Activated T-cell treated with anti-CD3 and anti-CD28 coated beads for 1 hour (primary cell): ENCODE data around the gene MAML2.

Source experiments
- DNase-seq: peaks from one replicate; pipeline ENCODE4 v3.0.0-alpha.2; 2020; ENCODE audit warnings: low read depth

The MAML2 gene

DNA sequence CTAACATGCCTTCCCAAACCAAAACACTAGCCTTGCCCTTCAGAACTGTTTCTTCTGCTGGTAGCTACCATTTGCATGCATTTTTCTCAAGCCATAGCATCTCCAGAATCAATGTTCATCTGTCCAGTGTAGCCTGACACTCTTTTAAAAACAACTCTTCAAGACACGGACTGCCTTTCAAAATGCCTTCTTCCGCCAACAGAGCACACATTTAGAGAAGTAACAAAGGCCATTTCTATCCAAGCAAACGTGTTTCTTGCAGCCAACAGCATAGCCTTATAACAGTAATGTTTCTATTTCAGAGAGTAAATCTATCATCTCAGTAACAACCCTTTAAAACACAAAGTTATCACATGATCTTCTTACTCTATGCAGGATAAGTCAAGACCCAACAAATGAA, 275.8 kb downstream of the MAML2 start:
- no peak for DNase-seq

DNA sequence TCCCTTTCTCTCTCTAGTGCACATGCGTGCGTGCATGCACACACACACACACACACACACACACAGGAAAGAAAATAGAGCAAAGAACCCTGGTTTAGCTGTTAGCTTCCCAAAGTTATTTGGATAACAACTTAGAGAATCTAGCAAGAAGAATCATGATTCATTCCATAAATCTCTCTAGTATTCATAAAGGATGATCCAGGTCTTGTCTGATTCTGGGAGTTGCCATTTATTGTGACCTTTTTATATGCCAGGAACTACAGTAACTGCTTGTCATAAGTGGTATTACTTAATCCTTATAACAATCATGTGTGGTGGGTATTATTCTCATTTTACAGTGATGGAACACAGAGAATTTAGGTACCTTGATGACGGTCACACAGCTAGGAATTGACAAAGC, 277.6 kb downstream of the MAML2 start:
- DNase-seq = no peak

DNA sequence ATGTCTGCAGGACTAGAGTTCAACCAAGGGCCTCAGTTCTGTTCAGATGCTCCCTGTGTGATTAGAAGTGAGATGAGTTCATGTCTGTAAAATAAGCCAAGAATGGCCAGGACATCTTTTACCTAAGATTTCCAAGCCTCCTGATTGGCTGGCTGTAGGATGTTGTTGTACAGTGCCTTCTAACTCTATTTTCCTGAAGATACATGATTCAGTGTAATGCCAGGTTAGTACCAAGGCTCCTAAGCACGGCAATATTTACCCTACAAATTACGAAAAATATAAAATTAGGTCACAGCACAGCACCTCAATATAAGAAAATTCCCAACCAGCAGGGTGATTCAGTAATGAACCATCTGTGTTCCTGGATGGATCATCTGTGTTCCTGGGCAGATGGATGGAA, 279.1 kb downstream of the MAML2 start:
- no peak for DNase-seq

DNA sequence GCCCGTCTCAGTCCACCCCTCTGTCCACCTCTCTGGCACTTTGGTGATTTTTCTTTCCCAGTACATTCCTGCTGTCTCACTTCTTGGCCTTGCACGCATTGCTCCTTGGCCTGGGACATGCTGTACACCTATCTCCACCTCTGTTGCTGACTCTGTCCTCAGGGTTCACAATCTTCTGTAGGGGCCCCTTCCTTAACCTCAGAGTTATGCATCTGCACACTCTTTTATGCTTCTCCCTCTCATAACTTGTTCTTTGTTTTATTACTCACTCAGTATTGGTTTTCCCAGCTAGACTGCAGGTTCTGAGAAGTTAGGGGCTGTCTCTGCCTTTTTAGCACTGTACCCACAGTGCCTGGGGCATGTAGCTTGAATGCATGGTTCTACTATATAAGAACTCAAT, 279.9 kb downstream of the MAML2 start:
- DNase-seq = no peak

DNA sequence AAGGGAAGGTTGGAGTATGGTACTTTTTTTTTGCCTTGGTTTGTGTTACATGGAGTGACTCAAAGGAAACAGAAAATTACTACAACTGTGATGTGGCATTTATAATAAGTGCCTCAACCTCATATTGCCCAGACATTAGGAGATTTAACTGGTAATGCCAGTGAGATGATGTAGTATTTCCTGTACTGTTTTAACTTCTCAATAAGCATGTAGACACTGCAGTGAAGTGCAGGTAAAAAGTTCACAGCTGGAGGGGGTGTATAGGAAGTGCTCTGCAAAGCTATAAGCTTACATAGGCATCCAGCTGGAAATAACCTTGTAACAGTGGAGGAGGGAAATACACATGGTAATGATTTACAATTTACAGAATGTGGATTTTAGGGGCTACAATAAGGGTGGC, 280.9 kb downstream of the MAML2 start:
- DNase-seq = no peak

DNA sequence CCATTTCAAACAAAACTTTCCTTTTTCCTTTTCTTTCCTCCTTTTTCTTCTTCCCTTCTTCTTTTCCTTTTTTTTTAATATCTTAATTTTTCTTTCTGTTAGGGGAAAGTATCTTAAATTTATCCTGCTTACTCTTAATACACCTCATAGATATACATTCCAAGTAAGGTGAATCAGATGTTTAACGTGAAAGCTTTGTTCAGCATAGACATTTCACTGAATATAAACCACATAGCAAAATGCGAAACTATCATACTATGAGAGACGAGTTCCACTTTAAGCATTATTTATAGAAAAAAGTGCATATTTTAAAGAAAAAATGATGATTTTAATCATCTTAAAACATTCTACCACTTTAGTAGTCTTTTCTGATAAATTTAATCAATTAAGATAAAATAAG, 281.3 kb downstream of the MAML2 start:
- no peak for DNase-seq

DNA sequence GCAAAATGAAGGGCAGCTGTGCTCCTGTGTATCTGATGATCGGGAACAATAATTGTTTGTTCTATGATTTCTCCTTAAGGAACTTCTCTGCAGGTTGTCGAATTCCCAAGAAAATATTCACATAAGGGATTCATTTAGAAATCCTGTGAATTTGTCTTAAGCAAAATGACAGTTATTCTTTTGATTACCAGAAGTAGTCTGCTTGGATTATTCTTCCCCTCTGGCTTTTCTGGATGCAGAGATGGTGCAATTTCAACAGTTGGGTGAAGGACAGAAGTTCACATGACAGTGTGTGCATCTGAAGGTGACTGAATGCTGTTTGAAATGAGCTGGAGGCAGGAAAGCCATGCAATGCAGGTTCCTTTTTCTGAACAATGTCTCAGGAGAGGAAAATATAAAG, 281.9 kb downstream of the MAML2 start:
- DNase-seq = no peak

DNA sequence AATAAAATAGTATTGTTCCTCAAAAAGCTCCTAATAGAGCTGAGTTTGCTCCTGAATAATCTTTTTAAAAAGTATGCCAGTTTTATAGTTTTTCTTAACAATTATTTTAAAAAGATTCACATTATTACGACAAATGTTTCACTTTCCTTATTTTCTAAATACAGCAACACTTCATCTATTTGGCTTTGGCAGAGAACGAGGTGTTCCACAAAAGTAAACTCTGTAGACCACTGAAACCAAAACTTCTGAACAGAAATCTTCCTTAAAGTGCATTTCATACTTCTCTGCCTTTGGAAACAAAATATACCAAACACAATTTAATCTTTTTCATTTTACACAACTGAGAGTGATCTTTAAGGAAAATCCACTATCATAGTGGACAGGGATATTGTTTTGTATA, 285.5 kb downstream of the MAML2 start:
- DNase-seq = no peak

DNA sequence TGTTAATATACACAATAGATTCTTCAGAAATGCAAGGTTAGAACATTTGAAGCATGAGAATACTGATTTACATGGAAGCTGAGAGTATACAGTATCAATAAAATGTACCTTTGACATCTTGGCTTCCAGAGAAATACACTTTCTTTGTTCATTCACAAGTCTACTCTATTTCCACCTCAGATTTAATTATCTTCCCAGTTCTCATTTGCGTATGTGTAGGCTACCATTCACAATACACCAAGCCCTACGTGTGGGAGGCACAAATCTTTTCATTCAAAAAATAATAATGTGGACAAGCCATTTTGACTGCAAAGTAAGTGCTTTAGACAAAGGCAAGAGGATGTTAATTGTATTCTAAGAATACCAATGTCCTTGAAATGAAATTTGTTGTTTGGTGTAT, 286.4 kb downstream of the MAML2 start:
- DNase-seq = no peak

DNA sequence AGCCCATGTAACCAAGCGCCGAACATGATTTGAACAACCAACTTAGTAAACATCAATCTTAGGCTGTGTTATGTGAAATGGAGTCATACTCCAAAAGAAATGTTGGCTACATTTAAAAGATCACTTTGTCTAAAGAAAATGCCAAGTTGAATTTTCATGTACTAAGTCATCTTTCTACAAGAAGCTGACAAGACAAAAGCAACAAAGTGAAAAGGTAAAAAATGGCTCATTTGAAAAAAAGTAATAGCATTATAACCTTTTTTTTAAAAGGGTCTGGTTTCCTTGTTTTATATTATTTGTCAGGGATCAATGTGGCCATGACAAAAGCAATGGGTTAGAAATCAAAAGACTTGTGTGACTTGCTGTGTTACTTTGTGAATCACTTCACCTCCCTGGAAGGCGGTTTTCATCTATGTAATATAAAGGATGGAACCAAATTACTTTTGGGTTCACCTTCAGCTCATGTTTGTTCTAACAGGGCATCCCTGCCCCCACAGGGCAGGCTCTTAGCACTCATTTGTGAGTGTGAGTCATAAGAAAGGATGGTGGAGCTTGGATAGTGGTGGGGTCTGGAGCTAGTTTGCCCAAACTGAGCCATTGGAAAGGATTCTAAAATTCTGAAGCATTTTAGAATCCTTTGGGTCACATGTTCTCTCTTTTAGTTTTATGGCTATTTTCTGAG, 287.1 kb downstream of the MAML2 start:
- no peak for DNase-seq

DNA sequence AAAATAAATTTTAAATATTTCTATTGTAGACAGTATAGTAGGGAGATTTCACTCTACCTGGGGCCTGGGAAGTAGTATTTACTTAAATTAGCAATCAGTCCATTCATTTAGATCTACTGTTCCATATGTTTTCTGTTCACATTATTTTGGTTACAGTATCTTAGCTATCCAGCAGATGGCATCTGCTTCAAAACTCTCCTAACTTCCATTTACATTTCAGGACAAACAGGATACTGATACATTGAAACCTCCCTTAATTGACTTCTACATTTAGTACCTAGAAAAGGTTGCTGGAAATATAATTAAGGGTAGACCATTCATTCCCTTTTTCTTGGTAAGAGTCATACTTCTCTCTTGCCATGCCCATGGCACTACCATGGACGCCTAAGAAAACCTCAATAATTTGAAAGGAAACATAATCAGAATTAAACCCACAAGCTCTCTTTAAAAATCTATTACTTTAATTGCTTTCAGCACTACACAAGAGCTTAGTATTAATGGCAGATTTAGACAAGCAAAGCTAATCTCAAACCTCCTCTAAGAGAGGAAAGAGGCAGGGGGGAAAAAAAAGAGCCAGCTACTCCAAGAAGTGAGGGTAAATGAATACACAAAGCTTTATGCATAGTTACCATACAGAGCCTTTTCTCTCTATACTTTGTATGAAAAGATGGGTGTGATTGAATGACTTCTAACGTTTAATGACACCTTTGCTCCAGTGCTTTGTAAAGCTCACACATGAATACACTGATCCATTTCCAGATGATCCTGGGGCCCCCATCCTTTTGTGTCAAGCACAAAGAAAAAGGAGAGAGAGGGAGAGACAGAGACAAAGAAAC, 287.9 kb downstream of the MAML2 start:
- no peak for DNase-seq

DNA sequence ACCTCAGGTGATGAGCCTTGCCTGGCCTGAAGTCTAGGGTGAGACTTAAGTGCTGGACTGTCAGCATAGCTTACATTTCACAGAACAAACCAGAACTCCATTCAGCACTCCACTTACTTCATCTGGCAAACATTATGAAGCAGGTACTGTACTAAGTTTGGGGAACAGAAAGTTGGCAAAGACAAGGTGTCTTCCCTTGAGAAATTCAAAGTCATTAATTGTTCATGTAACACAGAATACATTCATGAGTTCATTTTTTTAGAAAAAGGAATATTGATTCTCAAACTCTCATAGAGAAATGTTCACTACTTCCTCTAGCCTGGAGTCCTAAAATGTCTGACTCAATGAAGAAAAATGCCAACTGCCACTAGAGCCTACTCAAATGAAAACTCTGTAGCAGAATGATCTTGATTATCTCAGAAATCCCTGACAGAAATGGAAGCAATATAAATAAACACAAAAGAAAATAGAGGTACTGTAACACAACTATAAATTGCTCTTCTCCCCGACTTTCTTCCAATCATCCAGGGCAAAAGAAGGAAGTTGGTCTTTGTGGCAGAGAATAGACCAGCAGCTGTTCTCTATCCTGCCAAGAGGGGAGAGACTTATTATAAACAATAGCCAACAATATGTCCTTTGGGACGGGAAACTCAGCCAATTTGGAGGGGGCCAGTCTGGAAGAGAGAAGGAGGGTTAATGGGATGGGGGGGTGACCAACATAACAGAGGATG, 289.9 kb downstream of the MAML2 start:
- DNase-seq = no peak

DNA sequence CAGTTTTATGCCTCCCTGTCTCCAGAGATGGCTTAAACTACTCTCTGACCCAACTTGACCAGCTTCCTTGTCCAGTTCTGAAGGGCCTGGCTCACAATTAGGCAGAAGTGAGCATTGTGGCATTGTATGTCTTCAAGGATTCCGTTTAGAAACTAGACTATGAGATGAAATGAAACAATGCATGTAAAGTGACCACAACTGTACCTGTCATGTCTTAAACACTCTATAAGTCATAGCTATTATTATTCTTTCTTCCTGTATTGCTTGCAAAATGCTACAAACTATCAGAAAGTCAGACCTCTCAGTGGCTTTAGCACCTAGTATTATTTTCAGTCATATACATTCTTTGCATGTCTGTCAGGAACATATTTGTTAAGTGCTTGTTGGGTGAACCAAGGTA, 291.2 kb downstream of the MAML2 start:
- DNase-seq = no peak

DNA sequence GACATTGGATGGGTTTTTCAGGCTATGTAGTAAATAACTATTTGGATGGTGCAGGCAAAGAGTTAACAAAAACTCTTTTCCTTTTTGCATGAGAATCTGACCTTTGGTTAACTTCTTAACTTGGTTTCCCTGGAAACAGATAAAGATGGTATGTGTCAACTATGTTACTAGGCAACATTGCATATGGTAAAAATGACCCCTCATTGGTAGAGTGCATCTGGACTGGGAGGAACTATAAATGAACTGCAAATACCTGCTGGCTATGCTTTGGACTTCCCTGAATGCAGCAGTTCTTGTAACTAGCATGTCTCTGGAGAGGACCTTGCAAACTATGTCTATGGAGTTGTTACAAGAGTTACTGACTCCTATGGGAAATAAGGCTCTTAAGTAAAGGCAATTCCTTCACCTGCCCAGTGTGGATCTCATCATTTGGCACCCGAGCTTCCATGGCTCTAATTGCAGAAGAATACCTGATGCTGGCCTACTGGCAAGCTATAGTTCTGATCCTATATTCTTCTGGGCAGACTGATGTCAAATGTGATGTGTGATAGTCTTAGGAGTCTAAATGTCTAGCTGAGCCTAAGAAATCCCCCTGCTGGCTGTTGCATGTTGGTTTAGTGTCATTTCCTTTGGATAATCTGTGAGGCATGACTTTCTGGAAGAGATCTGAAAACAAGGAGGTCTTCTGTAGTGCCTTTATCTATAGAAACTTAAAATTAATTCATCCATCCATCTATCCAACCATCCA, 292.4 kb downstream of the MAML2 start:
- DNase-seq = no peak

DNA sequence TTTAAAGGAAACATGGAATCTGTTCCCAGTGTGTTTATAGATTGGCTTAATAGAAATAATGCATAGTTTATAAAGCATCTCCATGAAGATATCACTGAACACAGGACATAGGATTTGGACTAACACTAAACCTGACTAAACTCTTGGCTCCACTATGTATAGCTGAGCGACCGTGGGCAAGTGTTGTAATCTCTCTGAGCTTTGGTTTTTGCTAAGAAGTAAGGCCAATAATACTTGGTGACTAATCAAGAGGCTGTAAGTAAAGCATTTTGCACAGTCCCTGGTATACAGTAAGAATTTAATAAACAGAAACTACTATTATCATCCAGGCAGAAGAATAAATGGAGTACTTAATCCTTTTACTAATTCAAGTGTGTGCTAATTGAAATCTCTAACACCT, 293.6 kb downstream of the MAML2 start:
- DNase-seq = no peak

DNA sequence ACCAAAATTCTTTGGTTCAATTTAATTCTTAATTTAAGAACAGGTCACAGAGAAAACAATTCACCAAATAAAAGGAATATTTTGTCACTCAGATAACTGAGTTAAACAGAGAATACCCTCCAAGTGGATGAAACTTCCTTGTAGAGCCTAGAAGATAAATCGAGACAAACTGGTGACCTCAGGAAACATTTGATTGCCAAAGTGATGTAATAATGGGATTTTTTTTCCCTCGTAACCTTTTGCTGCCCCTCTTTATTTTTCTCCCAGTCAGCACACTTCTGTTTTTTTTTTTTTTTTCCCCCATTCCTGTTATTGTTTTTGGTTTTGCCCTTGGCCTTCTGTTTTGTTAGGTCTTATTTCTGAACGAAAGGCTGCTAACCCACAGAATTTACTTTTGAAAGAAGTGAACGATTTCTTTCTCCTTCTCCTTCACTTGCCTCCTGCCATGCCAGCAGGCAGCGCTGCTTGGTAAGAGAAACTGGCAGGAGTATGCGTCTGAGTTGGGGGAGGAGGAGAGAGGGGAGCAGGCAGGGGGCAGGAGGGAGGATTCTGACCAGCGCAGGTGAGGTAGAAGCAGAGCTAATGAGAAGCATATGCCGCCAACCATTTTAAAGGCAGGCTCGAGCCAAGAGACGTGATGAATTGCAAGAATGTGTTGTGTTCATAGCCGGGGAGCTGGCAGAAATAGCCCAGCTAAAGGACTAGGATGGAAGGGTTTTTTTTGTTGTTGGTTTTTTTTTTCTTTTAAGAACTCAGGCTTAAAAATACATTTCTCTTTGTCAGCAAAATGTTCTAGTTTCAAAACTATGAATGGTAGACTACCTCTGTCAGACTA, 297.2 kb downstream of the MAML2 start:
- no peak for DNase-seq

DNA sequence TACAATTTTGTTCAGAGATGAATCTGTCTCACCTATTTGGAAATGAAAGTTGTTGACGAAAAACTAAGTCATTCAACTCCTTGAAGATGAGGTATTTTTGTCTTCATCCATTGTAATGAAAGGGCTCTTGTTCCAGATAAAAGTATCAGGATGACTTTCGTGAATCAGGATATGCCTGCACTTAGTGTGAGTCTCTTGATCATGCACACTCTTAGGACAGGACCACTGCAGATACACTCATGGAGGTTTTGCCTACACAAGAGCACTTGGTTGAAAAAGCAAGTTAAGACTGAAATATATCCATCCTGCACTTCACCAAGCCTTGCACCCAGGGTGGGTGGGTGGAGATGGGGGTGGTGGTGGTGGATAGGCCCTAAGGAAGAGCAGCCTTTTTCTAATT, 298.2 kb downstream of the MAML2 start:
- DNase-seq = no peak

DNA sequence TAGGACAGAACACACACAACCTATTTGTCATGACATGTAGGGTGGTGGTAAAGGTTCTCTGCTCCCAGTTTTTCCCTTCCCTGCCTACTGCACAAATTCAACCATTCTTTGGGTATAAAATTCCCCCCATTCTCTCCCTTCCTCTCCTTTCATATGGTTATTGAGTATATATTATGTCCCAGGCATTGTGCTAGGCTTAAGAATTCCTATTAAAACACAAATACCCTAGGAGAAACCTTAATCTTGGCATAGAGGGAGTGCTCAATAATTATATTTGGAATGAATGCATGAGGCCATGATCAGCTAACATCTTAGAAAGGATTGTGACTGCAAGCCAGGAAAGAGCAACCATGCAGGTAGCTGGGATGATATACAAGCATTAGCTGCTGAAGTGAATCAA, 298.7 kb downstream of the MAML2 start:
- no peak for DNase-seq

DNA sequence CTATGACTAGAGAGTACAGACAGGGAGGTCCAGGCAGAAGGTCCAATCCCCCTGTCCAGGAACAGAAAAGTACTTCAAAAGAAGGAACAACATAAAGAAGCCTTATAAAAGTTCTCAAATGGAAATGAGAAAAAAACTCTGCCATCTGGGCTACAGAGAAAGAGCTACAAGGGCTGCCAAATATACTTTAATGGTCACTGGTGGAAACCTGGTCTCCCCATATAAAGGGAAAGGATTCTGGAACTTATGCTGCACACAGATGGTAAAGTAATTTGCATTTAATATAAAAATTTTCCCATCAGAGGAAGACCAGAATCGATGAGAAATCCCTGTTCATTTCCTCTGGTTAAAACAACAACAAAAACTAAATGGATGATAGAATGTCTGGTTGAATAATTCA, 299.7 kb downstream of the MAML2 start:
- DNase-seq = no peak

DNA sequence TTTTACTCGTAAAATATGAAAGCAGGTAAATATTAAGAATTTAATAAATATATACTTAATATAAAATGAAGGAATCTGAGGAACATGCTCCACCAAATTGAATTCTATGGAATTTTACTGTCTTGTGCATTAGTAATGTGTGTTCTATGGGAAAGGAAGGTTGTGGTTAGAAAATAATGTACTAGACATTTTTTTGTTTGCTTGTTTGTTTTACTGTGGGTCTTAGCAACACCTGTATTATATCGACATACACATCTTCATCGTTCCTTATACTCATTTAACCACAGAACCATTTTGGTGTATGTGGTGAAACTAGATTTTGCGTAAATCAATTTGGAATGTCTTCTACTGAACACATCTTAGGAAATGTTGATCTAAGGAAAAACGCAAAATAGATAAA, 304.9 kb downstream of the MAML2 start:
- no peak for DNase-seq

DNA sequence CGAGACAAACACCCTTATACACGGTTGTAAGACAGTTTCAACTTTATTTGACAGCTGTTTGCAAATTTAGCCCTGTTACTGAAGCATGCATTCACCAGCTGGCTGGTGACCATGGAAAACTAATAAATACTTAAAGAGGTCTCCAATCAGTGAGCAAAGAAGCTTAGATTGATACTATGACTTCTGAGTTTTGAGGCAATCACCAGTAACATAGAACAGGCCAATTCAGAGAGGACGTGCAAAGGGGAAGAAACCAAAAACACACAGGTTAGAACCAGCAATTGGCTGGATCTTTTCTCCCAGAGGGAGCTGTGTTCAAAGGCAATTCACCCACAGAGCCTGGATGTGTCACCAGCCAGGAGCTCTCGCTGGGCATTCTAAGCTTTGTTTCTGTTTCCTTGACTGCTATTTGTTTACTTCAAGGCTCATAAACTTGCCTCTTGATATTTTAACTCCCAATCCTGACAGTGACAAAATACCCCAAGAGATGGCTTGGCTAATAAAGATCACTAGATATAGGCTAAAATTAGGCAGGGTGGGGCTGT, 305.5 kb downstream of the MAML2 start:
- DNase-seq = no peak
